Adrenal gland (tissue), 5 donors: ENCODE measurements around the gene APOL6.

Experiments
- POLR2A ChIP-seq, 2 donors: fragments of 450-650 bp; IDR thresholded peaks; one replicate each; pipeline ENCODE4 v1.6.1; 2017; ENCODE audit warnings: antibody characterized with exemption in 2 of 2, mild to moderate bottlenecking in 2 of 2, moderate library complexity in 1 of 2
- TF ChIP-seq, protein P1 (sequence below), 6 experiments: fragments of 450-650 bp in 4 of 6; fragments of 200-600 bp in 2 of 6; sonication (generic) in 1 of 6; IDR thresholded peaks; 1 replicate in 5 of 6; 2 replicates in 1 of 6; pipeline versions ENCODE4 v1.5.1 to v1.8.0; 2016 to 2021; ENCODE audit warnings: antibody characterized with exemption in 6 of 6, mild to moderate bottlenecking in 2 of 6, moderate library complexity in 1 of 6
- donor health status: DM: no; HTN: no; CAD: no.

DNA sequence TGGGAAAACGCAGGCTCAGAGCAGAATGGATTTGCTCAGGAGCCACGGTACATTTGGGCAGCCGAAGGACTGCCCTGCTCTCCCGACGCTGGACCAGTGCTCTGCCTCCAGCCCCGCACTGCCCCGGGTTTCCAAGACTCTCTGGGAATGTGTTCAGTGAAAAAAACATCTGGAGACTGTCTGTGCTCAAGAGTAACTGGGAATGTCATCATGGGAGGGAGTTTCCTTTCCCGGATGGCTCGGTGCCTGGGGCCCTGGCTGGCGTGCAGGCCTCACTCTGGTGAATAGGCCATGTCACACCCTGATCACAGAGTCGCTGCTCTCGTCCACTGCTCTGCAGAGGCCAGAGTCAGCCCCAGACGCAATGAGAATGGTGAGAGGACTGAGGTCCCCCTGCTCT is 9.8 kb upstream of the APOL6 start:
- TF ChIP-seq, protein P1, sequence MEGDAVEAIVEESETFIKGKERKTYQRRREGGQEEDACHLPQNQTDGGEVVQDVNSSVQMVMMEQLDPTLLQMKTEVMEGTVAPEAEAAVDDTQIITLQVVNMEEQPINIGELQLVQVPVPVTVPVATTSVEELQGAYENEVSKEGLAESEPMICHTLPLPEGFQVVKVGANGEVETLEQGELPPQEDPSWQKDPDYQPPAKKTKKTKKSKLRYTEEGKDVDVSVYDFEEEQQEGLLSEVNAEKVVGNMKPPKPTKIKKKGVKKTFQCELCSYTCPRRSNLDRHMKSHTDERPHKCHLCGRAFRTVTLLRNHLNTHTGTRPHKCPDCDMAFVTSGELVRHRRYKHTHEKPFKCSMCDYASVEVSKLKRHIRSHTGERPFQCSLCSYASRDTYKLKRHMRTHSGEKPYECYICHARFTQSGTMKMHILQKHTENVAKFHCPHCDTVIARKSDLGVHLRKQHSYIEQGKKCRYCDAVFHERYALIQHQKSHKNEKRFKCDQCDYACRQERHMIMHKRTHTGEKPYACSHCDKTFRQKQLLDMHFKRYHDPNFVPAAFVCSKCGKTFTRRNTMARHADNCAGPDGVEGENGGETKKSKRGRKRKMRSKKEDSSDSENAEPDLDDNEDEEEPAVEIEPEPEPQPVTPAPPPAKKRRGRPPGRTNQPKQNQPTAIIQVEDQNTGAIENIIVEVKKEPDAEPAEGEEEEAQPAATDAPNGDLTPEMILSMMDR (IDR thresholded peaks at IDR 0.05) = no peak
- no peak for TF ChIP-seq POLR2A (IDR thresholded peaks at IDR 0.05)
